ENCODE measurements around the gene RNF13. TPM values are rescaled to one million over a fixed set of nuclear protein-coding genes. Genes with fewer than 3 reads are reported as not detected.

The RNF13 gene
- total and polyA plus RNA-seq, 4 experiments from 2014 or later: 63.3 to 136 (median 98.7) TPM

Other genes with a start within 250 kb of the RNF13 start
- gene WWTR1, start 155.2 kb upstream of the RNF13 start, total RNA-seq: 1 to 10 TPM; 1.1 to 1.2 TPM
- gene WWTR1, start 155.2 kb upstream of the RNF13 start, polyA plus RNA-seq: under 1 TPM in 1 of 2 donors, not detected in 1; 0.41 TPM
- gene COMMD2, start 60.7 kb upstream of the RNF13 start, total RNA-seq: 10 to 100 TPM; 38.0 to 44.7 TPM
- 10 to 100 TPM; 55.5 to 60.0 TPM for gene COMMD2, start 60.7 kb upstream of the RNF13 start, polyA plus RNA-seq
- not detected for gene ANKUB1, start 20.7 kb upstream of the RNF13 start, total RNA-seq
- gene ANKUB1, start 20.7 kb upstream of the RNF13 start, polyA plus RNA-seq: not detected
- gene PFN2, start 157.7 kb downstream of the RNF13 start, total RNA-seq: 10 to 100 TPM; 10.6 to 14.1 TPM
- 10 to 100 TPM in 1 of 2 donors, 1 to 10 TPM in 1; 6.8 to 16.9 TPM for gene PFN2, start 157.7 kb downstream of the RNF13 start, polyA plus RNA-seq

Measured in CD4-positive, alpha-beta memory T cell (primary cell).